GM12864 (cell line): Measurements from ENCODE around the gene OTOS.
A peak's percentile ranks its signal among the peaks of the same experiment; 100 is the strongest.

Experiments used
- DNase-seq: peaks from one replicate; pipeline ENCODE4 v3.0.0-alpha.2; 2011; ENCODE audit warnings: low read depth
- H3K4me3 ChIP-seq: 2 replicates; pipeline ENCODE4 v1.5.1; 2011; ENCODE audit warnings: mild to moderate bottlenecking, low read depth, low read length, control low read depth
- TF ChIP-seq, protein P1 (sequence below): IDR thresholded peaks from 2 replicates; pipeline ENCODE4 v1.5.1; 2011; ENCODE audit warnings: low read depth, mild to moderate bottlenecking, moderate library complexity, low read length, control low read depth, inconsistent platforms; ENCODE audit errors: missing control alignments

Gene OTOS

GRCh38 chr2:240146141-240146561 lies 5.7 kb upstream of the OTOS start:
- no peak for DNase-seq
- TF ChIP-seq, protein P1, sequence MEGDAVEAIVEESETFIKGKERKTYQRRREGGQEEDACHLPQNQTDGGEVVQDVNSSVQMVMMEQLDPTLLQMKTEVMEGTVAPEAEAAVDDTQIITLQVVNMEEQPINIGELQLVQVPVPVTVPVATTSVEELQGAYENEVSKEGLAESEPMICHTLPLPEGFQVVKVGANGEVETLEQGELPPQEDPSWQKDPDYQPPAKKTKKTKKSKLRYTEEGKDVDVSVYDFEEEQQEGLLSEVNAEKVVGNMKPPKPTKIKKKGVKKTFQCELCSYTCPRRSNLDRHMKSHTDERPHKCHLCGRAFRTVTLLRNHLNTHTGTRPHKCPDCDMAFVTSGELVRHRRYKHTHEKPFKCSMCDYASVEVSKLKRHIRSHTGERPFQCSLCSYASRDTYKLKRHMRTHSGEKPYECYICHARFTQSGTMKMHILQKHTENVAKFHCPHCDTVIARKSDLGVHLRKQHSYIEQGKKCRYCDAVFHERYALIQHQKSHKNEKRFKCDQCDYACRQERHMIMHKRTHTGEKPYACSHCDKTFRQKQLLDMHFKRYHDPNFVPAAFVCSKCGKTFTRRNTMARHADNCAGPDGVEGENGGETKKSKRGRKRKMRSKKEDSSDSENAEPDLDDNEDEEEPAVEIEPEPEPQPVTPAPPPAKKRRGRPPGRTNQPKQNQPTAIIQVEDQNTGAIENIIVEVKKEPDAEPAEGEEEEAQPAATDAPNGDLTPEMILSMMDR, result no peak
- H3K4me3 ChIP-seq, result no peak overlapping the region

DNA sequence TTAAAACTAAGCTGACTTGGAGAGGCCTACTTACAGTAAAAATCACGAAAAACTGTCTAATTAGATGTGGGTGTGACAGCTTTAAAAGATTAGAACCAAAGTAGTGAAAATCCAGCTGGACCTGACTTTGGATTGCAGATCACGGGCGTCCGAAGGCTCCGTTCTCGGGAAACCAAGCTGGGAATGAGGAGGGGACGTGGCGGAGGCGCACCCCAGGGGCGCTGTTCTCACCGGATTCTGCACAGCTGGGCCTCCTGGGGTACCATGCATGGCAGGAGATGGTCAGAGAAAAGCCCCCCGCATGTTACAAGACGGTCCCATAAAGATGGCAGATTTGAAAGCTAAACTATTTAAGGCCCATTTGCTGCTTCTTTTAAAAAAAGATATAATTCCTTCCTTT lies 5.0 kb upstream of the OTOS start:
- no peak for DNase-seq
- TF ChIP-seq, protein P1, result no peak

DNA sequence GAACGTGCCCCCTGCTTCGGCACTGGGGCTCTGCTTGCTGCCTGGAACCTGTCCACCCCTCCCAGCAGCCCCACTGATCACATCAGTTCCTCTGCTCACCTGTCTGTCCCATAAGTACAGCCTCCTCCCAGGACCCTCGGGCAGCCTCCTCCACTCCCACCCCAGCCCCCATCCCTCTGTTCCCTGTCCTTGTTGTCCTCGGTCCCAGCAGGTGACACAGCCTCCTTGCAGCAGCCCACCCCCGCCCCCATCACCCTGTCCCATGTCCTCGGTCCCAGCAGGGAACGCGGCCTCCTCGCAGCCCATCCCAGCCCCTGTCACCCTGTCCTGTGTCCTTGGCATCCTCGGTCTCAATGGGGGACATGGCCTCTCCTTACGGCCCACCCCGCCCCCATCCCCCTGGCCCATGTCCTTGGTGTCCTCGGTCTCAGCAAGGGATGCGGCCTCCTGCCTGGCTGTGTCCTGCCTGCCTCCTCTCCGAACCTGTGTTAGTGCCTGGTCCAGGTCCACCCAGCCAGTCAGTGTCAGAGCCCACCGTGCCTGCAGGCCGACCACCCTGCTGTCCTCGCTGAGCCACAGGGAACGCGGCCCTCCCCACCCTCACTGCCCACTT lies 4.3 kb upstream of the OTOS start:
- TF ChIP-seq, protein P1, result no peak
- DNase-seq, result no peak
- no peak overlapping the region for H3K4me3 ChIP-seq

More for the DNA sequence above, 5.0 kb upstream of the OTOS start:
- no peak overlapping the region for H3K4me3 ChIP-seq

DNA sequence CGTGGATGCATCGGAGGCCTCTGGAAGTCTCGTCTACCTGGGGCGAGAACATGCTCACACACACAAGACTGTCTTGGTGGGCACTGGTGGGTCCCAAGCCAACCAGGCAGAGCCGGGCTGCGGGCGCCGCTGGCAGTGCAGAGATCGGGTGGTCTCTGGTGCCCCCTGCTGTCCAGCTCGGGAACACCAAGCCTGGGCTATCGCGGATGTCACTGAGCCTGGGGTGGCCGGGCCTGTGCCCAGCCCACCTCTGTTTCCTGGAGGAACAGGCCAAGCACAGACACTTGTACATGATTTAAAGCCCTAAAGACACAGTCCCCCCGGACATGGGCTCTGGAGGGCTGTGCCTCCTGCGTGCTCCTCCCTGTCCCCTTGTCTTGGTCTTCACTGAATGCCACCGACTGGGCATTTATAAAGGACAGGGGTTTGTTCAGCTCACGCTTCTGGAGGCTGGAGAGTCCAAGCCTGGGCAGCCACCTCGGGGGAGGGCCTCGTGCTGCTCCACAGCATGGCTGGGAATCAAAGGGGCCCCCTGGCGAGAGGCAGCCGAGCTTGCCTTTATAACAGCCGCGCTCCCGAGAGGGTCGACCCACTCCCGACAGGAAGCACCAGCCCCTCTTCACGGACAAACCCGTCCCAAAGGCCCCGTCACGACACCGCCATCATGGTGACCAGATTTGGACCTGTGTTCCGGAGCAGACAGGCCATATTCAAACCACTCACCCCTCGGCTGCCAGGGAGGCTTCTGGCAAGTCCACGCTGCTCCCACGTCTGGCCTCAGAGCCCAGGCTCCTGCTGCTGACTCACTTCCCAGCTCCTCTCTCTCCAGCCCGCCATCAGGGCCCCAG lies 3.6 kb upstream of the OTOS start:
- TF ChIP-seq, protein P1, result peak; percentile 94
- H3K4me3 ChIP-seq, result no peak overlapping the region
- no peak for DNase-seq

DNA sequence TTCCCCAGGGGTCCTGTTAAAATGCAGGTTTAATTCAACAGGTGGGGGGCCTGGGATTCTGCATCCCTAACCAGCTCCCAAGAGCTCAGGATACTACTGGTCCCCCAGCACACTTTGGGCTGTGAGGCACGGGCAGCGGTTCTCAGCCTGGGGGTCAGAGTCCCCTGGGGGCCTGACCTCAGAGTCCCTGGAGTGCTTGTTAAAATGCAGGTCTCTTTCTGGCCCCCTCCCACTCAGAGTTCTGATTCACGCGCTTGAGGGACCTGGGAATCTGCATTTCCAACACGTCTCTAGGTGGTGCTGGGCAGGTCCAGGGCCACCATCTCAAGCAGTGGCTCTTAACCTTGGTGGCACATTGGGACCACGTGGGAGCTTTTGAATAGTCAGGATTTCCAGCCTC lies 2.8 kb upstream of the OTOS start:
- TF ChIP-seq, protein P1, result no peak
- H3K4me3 ChIP-seq, result no peak overlapping the region
- DNase-seq, result no peak

GRCh38 chr2:240142859-240143258 lies 2.4 kb upstream of the OTOS start:
- DNase-seq, result no peak
- H3K4me3 ChIP-seq, result no peak overlapping the region
- TF ChIP-seq, protein P1, result no peak
